Measurements from ENCODE around the gene SYTL1. TPM values are rescaled to one million over a fixed set of nuclear protein-coding genes. Genes with fewer than 3 reads are reported as not detected.

SYTL1 gene
- total and polyA plus RNA-seq, 9 of the 15 experiments (the other 6 are each of a cell fraction or from before 2014, with no cell fraction given) = 0.04 to 9.3 (median 1.7) TPM

- no peak for TF ChIP-seq ZNF512 (tag; IDR thresholded peaks at IDR 0.05)
- TF ChIP-seq, protein P1, sequence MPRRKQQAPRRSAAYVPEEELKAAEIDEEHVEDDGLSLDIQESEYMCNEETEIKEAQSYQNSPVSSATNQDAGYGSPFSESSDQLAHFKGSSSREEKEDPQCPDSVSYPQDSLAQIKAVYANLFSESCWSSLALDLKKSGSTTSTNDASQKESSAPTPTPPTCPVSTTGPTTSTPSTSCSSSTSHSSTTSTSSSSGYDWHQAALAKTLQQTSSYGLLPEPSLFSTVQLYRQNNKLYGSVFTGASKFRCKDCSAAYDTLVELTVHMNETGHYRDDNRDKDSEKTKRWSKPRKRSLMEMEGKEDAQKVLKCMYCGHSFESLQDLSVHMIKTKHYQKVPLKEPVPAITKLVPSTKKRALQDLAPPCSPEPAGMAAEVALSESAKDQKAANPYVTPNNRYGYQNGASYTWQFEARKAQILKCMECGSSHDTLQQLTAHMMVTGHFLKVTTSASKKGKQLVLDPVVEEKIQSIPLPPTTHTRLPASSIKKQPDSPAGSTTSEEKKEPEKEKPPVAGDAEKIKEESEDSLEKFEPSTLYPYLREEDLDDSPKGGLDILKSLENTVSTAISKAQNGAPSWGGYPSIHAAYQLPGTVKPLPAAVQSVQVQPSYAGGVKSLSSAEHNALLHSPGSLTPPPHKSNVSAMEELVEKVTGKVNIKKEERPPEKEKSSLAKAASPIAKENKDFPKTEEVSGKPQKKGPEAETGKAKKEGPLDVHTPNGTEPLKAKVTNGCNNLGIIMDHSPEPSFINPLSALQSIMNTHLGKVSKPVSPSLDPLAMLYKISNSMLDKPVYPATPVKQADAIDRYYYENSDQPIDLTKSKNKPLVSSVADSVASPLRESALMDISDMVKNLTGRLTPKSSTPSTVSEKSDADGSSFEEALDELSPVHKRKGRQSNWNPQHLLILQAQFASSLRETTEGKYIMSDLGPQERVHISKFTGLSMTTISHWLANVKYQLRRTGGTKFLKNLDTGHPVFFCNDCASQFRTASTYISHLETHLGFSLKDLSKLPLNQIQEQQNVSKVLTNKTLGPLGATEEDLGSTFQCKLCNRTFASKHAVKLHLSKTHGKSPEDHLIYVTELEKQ (CRISPR knock-in tag; IDR thresholded peaks at IDR 0.05) = no peak
- TF ChIP-seq, protein P2, sequence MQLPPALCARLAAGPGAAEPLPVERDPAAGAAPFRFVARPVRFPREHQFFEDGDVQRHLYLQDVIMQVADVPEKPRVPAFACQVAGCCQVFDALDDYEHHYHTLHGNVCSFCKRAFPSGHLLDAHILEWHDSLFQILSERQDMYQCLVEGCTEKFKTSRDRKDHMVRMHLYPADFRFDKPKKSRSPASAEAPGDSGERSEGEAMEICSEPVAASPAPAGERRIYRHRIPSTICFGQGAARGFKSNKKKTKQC (CRISPR knock-in tag; IDR thresholded peaks at IDR 0.05) = 0 out of 2 replicates have a peak, but pooled peaks have one; percentile 24
- peak; percentile 59; the same call in 1 of the 2 replicates for TF ChIP-seq RB1 (IDR thresholded peaks at IDR 0.05; ENCODE audit: low read depth)
- no peak for TF ChIP-seq ZNF586 (CRISPR knock-in tag; conservative IDR thresholded peaks at IDR 0.05)
- TF ChIP-seq SETDB1 (IDR thresholded peaks at IDR 0.05; ENCODE audit: low read length) = no peak
- TF ChIP-seq, protein P3, sequence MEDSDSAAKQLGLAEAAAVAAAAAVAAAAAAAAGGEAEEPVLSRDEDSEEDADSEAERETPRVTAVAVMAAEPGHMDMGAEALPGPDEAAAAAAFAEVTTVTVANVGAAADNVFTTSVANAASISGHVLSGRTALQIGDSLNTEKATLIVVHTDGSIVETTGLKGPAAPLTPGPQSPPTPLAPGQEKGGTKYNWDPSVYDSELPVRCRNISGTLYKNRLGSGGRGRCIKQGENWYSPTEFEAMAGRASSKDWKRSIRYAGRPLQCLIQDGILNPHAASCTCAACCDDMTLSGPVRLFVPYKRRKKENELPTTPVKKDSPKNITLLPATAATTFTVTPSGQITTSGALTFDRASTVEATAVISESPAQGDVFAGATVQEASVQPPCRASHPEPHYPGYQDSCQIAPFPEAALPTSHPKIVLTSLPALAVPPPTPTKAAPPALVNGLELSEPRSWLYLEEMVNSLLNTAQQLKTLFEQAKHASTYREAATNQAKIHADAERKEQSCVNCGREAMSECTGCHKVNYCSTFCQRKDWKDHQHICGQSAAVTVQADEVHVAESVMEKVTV (CRISPR knock-in tag; IDR thresholded peaks at IDR 0.05) = no peak
- no peak for TF ChIP-seq FUS (optimal IDR thresholded peaks at IDR 0.05; ENCODE audit: low read depth, low read length)
- no peak for TF ChIP-seq ERF (CRISPR knock-in tag; IDR thresholded peaks at IDR 0.05)
Measured at GRCh38 chr1:27348861-27349783, 7.3 kb downstream of the SYTL1 start (continued).

All from K562 (cell line).